NCI-H1092 treated with DMSO at 0.1 percent for 48 hours (cell line): Measurements from ENCODE around the gene GAS1.

ENCODE experiments used
- DNase-seq: peaks from one replicate; lab custom pipeline; 2025; lab: John Stamatoyannopoulos, UW

GAS1 gene

GRCh38 chr9:86925686-86926085, 21.6 kb downstream of the GAS1 start:
- DNase-seq, result no peak

GRCh38 chr9:86924206-86924605, 23.1 kb downstream of the GAS1 start:
- no peak for DNase-seq

- no peak for DNase-seq
Measured at GRCh38 chr9:86921151-86921923, 26.0 kb downstream of the GAS1 start.

- no peak for DNase-seq
Measured at GRCh38 chr9:86918556-86918955, 28.8 kb downstream of the GAS1 start.

- no peak for DNase-seq
Measured at GRCh38 chr9:86912210-86912609, 35.1 kb downstream of the GAS1 start.

- no peak for DNase-seq
Measured at GRCh38 chr9:86909388-86909787, 37.9 kb downstream of the GAS1 start.

GRCh38 chr9:86908261-86908660, 39.0 kb downstream of the GAS1 start:
- no peak for DNase-seq

GRCh38 chr9:86907346-86907745, 40.0 kb downstream of the GAS1 start:
- DNase-seq, result no peak

- DNase-seq, result no peak
Measured at GRCh38 chr9:86903734-86904085, 43.6 kb downstream of the GAS1 start.

- no peak for DNase-seq
Measured at GRCh38 chr9:86902991-86903733, 44.1 kb downstream of the GAS1 start.

GRCh38 chr9:86902586-86902985, 44.7 kb downstream of the GAS1 start:
- no peak for DNase-seq

GRCh38 chr9:86902176-86902575, 45.1 kb downstream of the GAS1 start:
- no peak for DNase-seq

GRCh38 chr9:86901511-86901910, 45.8 kb downstream of the GAS1 start:
- no peak for DNase-seq
